Measurements from ENCODE around the gene KCNA4.
A peak's percentile ranks its signal among the peaks of the same experiment; 100 is the strongest.
"Not testable (repeated sequence)": the region's sequence is repeated elsewhere in the genome, so short reads cannot be mapped to it uniquely, and the experiment has no call there.

The KCNA4 gene

GRCh38 chr11:30016588-30017363, at the start of gene KCNA4:
KCNA4 (minus strand) TSS chr11:30017030; CDS start chr11:30012678, 4,352 bp downstream.
- DNase-seq (ENCODE audit: low read depth) = no peak

- DNase-seq (ENCODE audit: low read depth) = no peak
These were observed 45.3 kb upstream of the KCNA4 start for GRCh38 chr11:30062103-30062502.

- no peak for DNase-seq (ENCODE audit: low read depth)
These were observed 42.5 kb upstream of the KCNA4 start for GRCh38 chr11:30059172-30059815.

- no peak for DNase-seq (ENCODE audit: low read depth)
These were observed 32.4 kb upstream of the KCNA4 start for GRCh38 chr11:30049214-30049613.

- DNase-seq (ENCODE audit: low read depth) = no peak
These were observed 29.7 kb upstream of the KCNA4 start for GRCh38 chr11:30046578-30046945.

GRCh38 chr11:30045921-30046577, 29.2 kb upstream of the KCNA4 start:
- no peak for DNase-seq (ENCODE audit: low read depth)

- DNase-seq (ENCODE audit: low read depth) = no peak
These were observed 28.3 kb upstream of the KCNA4 start for GRCh38 chr11:30045144-30045543.

GRCh38 chr11:30041171-30041570, 24.3 kb upstream of the KCNA4 start:
- DNase-seq (ENCODE audit: low read depth) = no peak

GRCh38 chr11:30034746-30035145, 17.9 kb upstream of the KCNA4 start:
- not testable (repeated sequence) for DNase-seq (ENCODE audit: low read depth)

- DNase-seq (ENCODE audit: low read depth) = not testable (repeated sequence)
These were observed 17.3 kb upstream of the KCNA4 start for GRCh38 chr11:30034166-30034565.

- no peak for DNase-seq (ENCODE audit: low read depth)
These were observed 8.7 kb upstream of the KCNA4 start for GRCh38 chr11:30025396-30026139.

GRCh38 chr11:30023074-30023473, 6.2 kb upstream of the KCNA4 start:
- no peak for DNase-seq (ENCODE audit: low read depth)

GRCh38 chr11:30019481-30019880, 2.7 kb upstream of the KCNA4 start:
- DNase-seq (ENCODE audit: low read depth) = no peak

- DNase-seq (ENCODE audit: low read depth) = no peak
These were observed 1.7 kb upstream of the KCNA4 start for GRCh38 chr11:30018495-30018894.

GRCh38 chr11:30017445-30017895, 640 bp upstream of the KCNA4 start:
- no peak for DNase-seq (ENCODE audit: low read depth)

- no peak for DNase-seq (ENCODE audit: low read depth)
These were observed 961 bp downstream of the KCNA4 start for GRCh38 chr11:30015725-30016412.

GRCh38 chr11:30012346-30012745, 4.5 kb downstream of the KCNA4 start:
- no peak for DNase-seq (ENCODE audit: low read depth)

GRCh38 chr11:30009060-30009459, 7.8 kb downstream of the KCNA4 start:
- DNase-seq (ENCODE audit: low read depth) = peak; percentile 71

GRCh38 chr11:30006876-30007275, 10.0 kb downstream of the KCNA4 start:
- no peak for DNase-seq (ENCODE audit: low read depth)

GRCh38 chr11:30002157-30002785, 14.6 kb downstream of the KCNA4 start:
- peak; percentile 12 for DNase-seq (ENCODE audit: low read depth)

Data from amniotic epithelial cell (primary cell).